Medulla oblongata (tissue), 1 donor: ENCODE measurements around the gene SLC1A3.
A peak's percentile ranks its signal among the peaks of the same experiment; 100 is the strongest.

Source experiments
- DNase-seq: peaks from one replicate; pipeline ENCODE4 v3.0.0-alpha.2; 2015; ENCODE audit errors: extremely low spot score

Gene SLC1A3

GRCh38 chr5:36685631-36686288 lies 79.4 kb downstream of the SLC1A3 start:
- DNase-seq = no peak

- no peak for DNase-seq
Observed at GRCh38 chr5:36686881-36687280, 80.5 kb downstream of the SLC1A3 start.

GRCh38 chr5:36688722-36689121 lies 82.3 kb downstream of the SLC1A3 start:
- no peak for DNase-seq

- peak; percentile 71 for DNase-seq
Observed at GRCh38 chr5:36689225-36689624, 82.8 kb downstream of the SLC1A3 start.

GRCh38 chr5:36690041-36690961 lies 83.9 kb downstream of the SLC1A3 start:
- peak; percentile 89 for DNase-seq

GRCh38 chr5:36691226-36691625 lies 84.8 kb downstream of the SLC1A3 start:
- no peak for DNase-seq

GRCh38 chr5:36691696-36692371 lies 85.4 kb downstream of the SLC1A3 start:
- DNase-seq = peak; percentile 82

- DNase-seq = peak; percentile 94
Observed at GRCh38 chr5:36692791-36693763, 86.7 kb downstream of the SLC1A3 start.

- no peak for DNase-seq
Observed at GRCh38 chr5:36694351-36694750, 87.9 kb downstream of the SLC1A3 start.

GRCh38 chr5:36696059-36696673 lies 89.8 kb downstream of the SLC1A3 start:
- peak; percentile 71 for DNase-seq

GRCh38 chr5:36698031-36698430 lies 91.6 kb downstream of the SLC1A3 start:
- DNase-seq = no peak

- DNase-seq = peak; percentile 65
Observed at GRCh38 chr5:36701085-36701698, 94.8 kb downstream of the SLC1A3 start.

- no peak for DNase-seq
Observed at GRCh38 chr5:36703245-36703860, 96.9 kb downstream of the SLC1A3 start.

- no peak for DNase-seq
Observed at GRCh38 chr5:36704131-36704530, 97.7 kb downstream of the SLC1A3 start.

- no peak for DNase-seq
Observed at GRCh38 chr5:36705055-36705454, 98.6 kb downstream of the SLC1A3 start.

GRCh38 chr5:36706662-36707061 lies 100.3 kb downstream of the SLC1A3 start:
- DNase-seq = no peak

GRCh38 chr5:36708996-36709395 lies 102.6 kb downstream of the SLC1A3 start:
- no peak for DNase-seq

GRCh38 chr5:36710039-36710438 lies 103.6 kb downstream of the SLC1A3 start:
- DNase-seq = no peak

- no peak for DNase-seq
Observed at GRCh38 chr5:36712706-36713105, 106.3 kb downstream of the SLC1A3 start.

GRCh38 chr5:36713541-36713940 lies 107.1 kb downstream of the SLC1A3 start:
- no peak for DNase-seq
